SU-DHL-6 (cell line): ENCODE measurements around the gene TIAM2.
A peak's percentile ranks its signal among the peaks of the same experiment; 100 is the strongest.

Experiments used
- H2AFZ ChIP-seq: fragments of 200-600 bp; sonication (generic); 2 replicates; pipeline ENCODE4 v1.6.1; 2014; ENCODE audit warnings: low read depth, mild to moderate bottlenecking, moderate library complexity, mixed read lengths, antibody characterized with exemption, low read length; ENCODE audit not compliant: severe bottlenecking
- H3F3A ChIP-seq: fragments of 200-600 bp; shearing (Covaris generic); 2 replicates; pipeline ENCODE4 v1.6.0; 2016; ENCODE audit warnings: antibody characterized with exemption, mild to moderate bottlenecking; ENCODE audit not compliant: insufficient read depth
- H3K27ac ChIP-seq: fragments of 200-600 bp; sonication (generic); 2 replicates; pipeline ENCODE4 v1.5.1; 2016; ENCODE audit warnings: low read depth, mild to moderate bottlenecking, low read length, moderate library complexity, mixed read lengths
- H3K27me3 ChIP-seq: fragments of 200-600 bp; sonication (generic), shearing (Covaris generic); 2 replicates; pipeline ENCODE4 v1.6.0; 2014; ENCODE audit warnings: mild to moderate bottlenecking, low read length
- H3K36me3 ChIP-seq: fragments of 200-600 bp; sonication (generic); 2 replicates; pipeline ENCODE4 v1.6.1; 2014; ENCODE audit warnings: mild to moderate bottlenecking, low read length, mixed read lengths
- H3K4me2 ChIP-seq: fragments of 300-600, 200-600 bp; shearing (Covaris generic), sonication (generic); 2 replicates; pipeline ENCODE4 v1.6.0; 2014; ENCODE audit warnings: low read length, low read depth, mild to moderate bottlenecking; ENCODE audit not compliant: poor library complexity, severe bottlenecking
- H3K4me3 ChIP-seq: fragments of 200-600 bp; sonication (generic); 2 replicates; pipeline ENCODE4 v1.5.1; 2014; ENCODE audit warnings: antibody characterized with exemption, low read length, mild to moderate bottlenecking, mixed read lengths; ENCODE audit not compliant: insufficient read depth, poor library complexity, severe bottlenecking
- H3K79me2 ChIP-seq: fragments of 200-600 bp; sonication (generic); 2 replicates; pipeline ENCODE4 v1.6.1; 2014; ENCODE audit warnings: mild to moderate bottlenecking, low read length, moderate library complexity; ENCODE audit not compliant: insufficient read depth
- H3K9ac ChIP-seq: fragments of 200-600 bp; sonication (generic); 2 replicates; pipeline ENCODE4 v1.7.0; 2014; ENCODE audit warnings: mild to moderate bottlenecking, low read length
- H3K9me2 ChIP-seq: fragments of 200-600 bp; sonication (generic); replicated peaks from 2 replicates; pipeline ENCODE4 v1.6.1; 2014; ENCODE audit warnings: low read length; ENCODE audit not compliant: insufficient read depth
- H3K9me3 ChIP-seq: fragments of 200-600 bp; sonication (generic); 2 replicates; pipeline ENCODE4 v1.6.1; 2014; ENCODE audit warnings: low read length, mixed read lengths; ENCODE audit not compliant: insufficient read depth
- H4K20me1 ChIP-seq: fragments of 200-600 bp; sonication (generic); 2 replicates; pipeline ENCODE4 v1.6.1; 2014; ENCODE audit warnings: low read depth, mild to moderate bottlenecking, antibody characterized with exemption, low read length, moderate library complexity, mixed read lengths
- CTCF ChIP-seq: fragments of 200-600 bp; sonication (generic); IDR thresholded peaks from one replicate; pipeline ENCODE4 v1.5.1; 2017; ENCODE audit warnings: antibody characterized with exemption, mild to moderate bottlenecking, low read length, moderate library complexity; ENCODE audit not compliant: insufficient read depth, poor library complexity, severe bottlenecking
- EZH2phosphoT487 ChIP-seq: fragments of 200-600 bp; sonication (generic), shearing (Covaris generic); conservative IDR thresholded peaks from 2 replicates; pipeline ENCODE4 v1.6.1; 2018; ENCODE audit warnings: mild to moderate bottlenecking, antibody characterized with exemption, low read length, moderate library complexity, mixed read lengths

Gene TIAM2

GRCh38 chr6:155150967-155151671 lies 156.0 kb downstream of the TIAM2 start:
- Histone ChIP-seq H3K27ac (no peak overlapping the region), H3K27me3 (no peaks in the 10 kb centered on the region), H4K20me1 (no peaks in the 10 kb centered on the region), H3K9ac (no peak overlapping the region), H3K4me3 (no peak overlapping the region), H2AFZ (no peak overlapping the region), H3F3A (no peaks in the 10 kb centered on the region), H3K36me3 (no peaks in the 10 kb centered on the region), H3K9me2 (no peaks in the 10 kb centered on the region), H3K79me2 (no peaks in the 10 kb centered on the region), H3K4me2 (no peak overlapping the region), H3K9me3 (no peaks in the 10 kb centered on the region)
- TF ChIP-seq EZH2phosphoT487 (no peak), CTCF (no peak)

GRCh38 chr6:155152211-155153076 lies 157.3 kb downstream of the TIAM2 start:
- no peaks in the 10 kb centered on the region for H3K79me2 ChIP-seq
- H3K9me2 ChIP-seq: no peaks in the 10 kb centered on the region
- H3K27me3 ChIP-seq: no peaks in the 10 kb centered on the region
- H3K9ac ChIP-seq: no peak overlapping the region
- H3K9me3 ChIP-seq: no peaks in the 10 kb centered on the region
- no peak overlapping the region for H3K4me3 ChIP-seq
- no peaks in the 10 kb centered on the region for H3K36me3 ChIP-seq
- peak; percentile 38 for TF ChIP-seq CTCF
- no peak for TF ChIP-seq EZH2phosphoT487
- no peaks in the 10 kb centered on the region for H4K20me1 ChIP-seq
- no peak overlapping the region for H3K4me2 ChIP-seq
- H3K27ac ChIP-seq: no peak overlapping the region
- H2AFZ ChIP-seq: no peak overlapping the region
- H3F3A ChIP-seq: no peaks in the 10 kb centered on the region

GRCh38 chr6:155154158-155154830 lies 159.2 kb downstream of the TIAM2 start:
- Histone ChIP-seq H3F3A (no peaks in the 10 kb centered on the region), H3K4me2 (no peak overlapping the region), H3K79me2 (no peaks in the 10 kb centered on the region), H3K36me3 (no peaks in the 10 kb centered on the region), H3K27me3 (no peaks in the 10 kb centered on the region), H3K9me2 (no peaks in the 10 kb centered on the region), H3K9ac (no peak overlapping the region), H3K27ac (no peak overlapping the region), H3K4me3 (no peak overlapping the region), H4K20me1 (no peaks in the 10 kb centered on the region), H3K9me3 (no peaks in the 10 kb centered on the region), H2AFZ (no peak overlapping the region)
- TF ChIP-seq CTCF (no peak), EZH2phosphoT487 (no peak)
